ENCODE data around the gene CACNA1C. TPM values are rescaled to one million over a fixed set of nuclear protein-coding genes. Genes with fewer than 3 reads are reported as not detected.

Gene CACNA1C
- total RNA-seq, 1 donor from 2014 or later: 0.42 TPM

GRCh38 chr12:2290516-2291065 is 237.8 kb downstream of the CACNA1C start:
- intact Hi-C loops (cut with micrococcal nuclease): loop anchor here (1.0 to 5.0 kb wide), 3 partner anchors 233 to 493 kb away; no protein-coding TSS in a partner anchor

- intact Hi-C loops (cut with micrococcal nuclease): loop anchor here (1.0 to 5.0 kb wide), 3 partner anchors 234 to 494 kb away; no protein-coding TSS in a partner anchor
These were observed 238.5 kb downstream of the CACNA1C start for GRCh38 chr12:2291182-2291832.

- intact Hi-C loops (cut with micrococcal nuclease): loop anchor here (1.0 to 5.0 kb wide), 3 partner anchors 235 to 495 kb away; no protein-coding TSS in a partner anchor
These were observed 239.2 kb downstream of the CACNA1C start for GRCh38 chr12:2291947-2292346.

- intact Hi-C loops (cut with micrococcal nuclease): loop anchor here (5.0 kb wide), 1 partner anchor 495 kb away; no protein-coding TSS in a partner anchor
These were observed 239.8 kb downstream of the CACNA1C start for GRCh38 chr12:2292560-2292959.

GRCh38 chr12:2294651-2295475 is 242.1 kb downstream of the CACNA1C start:
- intact Hi-C loops (cut with micrococcal nuclease): loop anchor here (5.0 kb wide), 1 partner anchor 498 kb away; no protein-coding TSS in a partner anchor

- intact Hi-C loops (cut with micrococcal nuclease): no loop called here
These were observed 243.2 kb downstream of the CACNA1C start for GRCh38 chr12:2295941-2296461.

GRCh38 chr12:2297004-2297403 is 244.2 kb downstream of the CACNA1C start:
- intact Hi-C loops (cut with micrococcal nuclease): no loop called here

GRCh38 chr12:2297658-2298057 is 244.9 kb downstream of the CACNA1C start:
- intact Hi-C loops (cut with micrococcal nuclease): no loop called here

GRCh38 chr12:2298556-2299200 is 245.9 kb downstream of the CACNA1C start:
- intact Hi-C loops (cut with micrococcal nuclease): no loop called here

- intact Hi-C loops (cut with micrococcal nuclease): no loop called here
These were observed 246.4 kb downstream of the CACNA1C start for GRCh38 chr12:2299206-2299605.

GRCh38 chr12:2300168-2300567 is 247.4 kb downstream of the CACNA1C start:
- intact Hi-C loops (cut with micrococcal nuclease): no loop called here

GRCh38 chr12:2300886-2301285 is 248.1 kb downstream of the CACNA1C start:
- intact Hi-C loops (cut with micrococcal nuclease): no loop called here

GRCh38 chr12:2301531-2302461 is 249.0 kb downstream of the CACNA1C start:
- intact Hi-C loops (cut with micrococcal nuclease): no loop called here

- intact Hi-C loops (cut with micrococcal nuclease): no loop called here
These were observed 250.2 kb downstream of the CACNA1C start for GRCh38 chr12:2302711-2303580.

- intact Hi-C loops (cut with micrococcal nuclease): no loop called here
These were observed 251.4 kb downstream of the CACNA1C start for GRCh38 chr12:2304223-2304622.

GRCh38 chr12:2306012-2306411 is 253.2 kb downstream of the CACNA1C start:
- intact Hi-C loops (cut with micrococcal nuclease): no loop called here

- intact Hi-C loops (cut with micrococcal nuclease): no loop called here
These were observed 253.9 kb downstream of the CACNA1C start for GRCh38 chr12:2306735-2307134.

- intact Hi-C loops (cut with micrococcal nuclease): no loop called here
These were observed 254.8 kb downstream of the CACNA1C start for GRCh38 chr12:2307550-2307949.

- intact Hi-C loops (cut with micrococcal nuclease): no loop called here
These were observed 256.9 kb downstream of the CACNA1C start for GRCh38 chr12:2309647-2310046.
